HepG2 (cell line): ENCODE data around the gene MRS2. TPM values are rescaled to one million over a fixed set of nuclear protein-coding genes. Genes with fewer than 3 reads are reported as not detected.
A peak's percentile ranks its signal among the peaks of the same experiment; 100 is the strongest.

Source experiments
- ATAC-seq: fragments of 200-7000 bp; cut with Tn5 transposase; 3 replicates; pipeline ENCODE4 v1.9.1; 2020; ENCODE audit warnings: mild to moderate bottlenecking, moderate library complexity
- BruUV-seq: library from RNA; stranded (reverse); fragments of 400-500 nt; replicated peaks from 2 replicates; lab custom pipeline; 2021; lab: Mats Ljungman, UMichigan
- CTCF ChIA-PET: fragments of 300-600 bp; formaldehyde crosslinking; extraction: SDS; loops from one replicate; lab custom pipeline; 2021; ENCODE audit warnings: low total read pairs, inconsistent platforms, low intra/inter-chr PET ratio; lab: Yijun Ruan, JAX
- POLR2A ChIA-PET: fragments of 350-600 bp; sonication (Branson Sonifier 250); formaldehyde crosslinking; loops from one replicate; lab custom pipeline; 2020; ENCODE audit warnings: antibody characterized with exemption, inconsistent platforms; lab: Yijun Ruan, JAX
- DNase-seq: peaks from one replicate; pipeline ENCODE4 v3.0.0-alpha.2; 2015; ENCODE audit warnings: low spot score
- FAIRE-seq: peaks from 3 replicates; lab custom pipeline; 2011; peaks lifted over from hg19 to GRCh38; lab: Jason Lieb, UNC
- H2AFZ ChIP-seq: one replicate; pipeline ENCODE4 v1.6.1; 2011; ENCODE audit warnings: low read length, inconsistent platforms
- H3K27ac ChIP-seq: fragments of 300-600 bp; 3 replicates; pipeline ENCODE4 v1.8.0; 2011; ENCODE audit warnings: mixed run types, mild to moderate bottlenecking, mixed read lengths, low read length, inconsistent platforms; ENCODE audit not compliant: insufficient read depth; ENCODE audit errors: extremely low read length
- H3K27me3 ChIP-seq, 2 experiments: fragments of 200-600 bp in 1 of 2; 2 replicates in 1 of 2; 3 replicates in 1 of 2; pipeline versions ENCODE4 v1.6.0 to v1.8.0; 2011; ENCODE audit warnings: low read length in 2 of 2, mild to moderate bottlenecking in 2 of 2, moderate library complexity in 2 of 2, inconsistent platforms in 1 of 2; ENCODE audit not compliant: insufficient read depth in 2 of 2, control insufficient read depth in 1 of 2
- H3K36me3 ChIP-seq, 2 experiments: fragments of 200-600 bp in 1 of 2; replicated peaks in 1 of 2; 2 replicates in 1 of 2; 3 replicates in 1 of 2; pipeline versions ENCODE4 v1.5.1 to v1.8.0; 2011; ENCODE audit warnings: low read length in 2 of 2, inconsistent platforms in 1 of 2; ENCODE audit not compliant: insufficient read depth in 2 of 2, control insufficient read depth in 1 of 2
- H3K4me1 ChIP-seq: 2 replicates; pipeline ENCODE4 v1.5.1; 2012; ENCODE audit warnings: low read length, inconsistent platforms; ENCODE audit not compliant: insufficient read depth
- H3K4me2 ChIP-seq: 2 replicates; pipeline ENCODE4 v1.6.0; 2011; ENCODE audit warnings: low read depth, low read length, inconsistent platforms
- H3K4me3 ChIP-seq, 3 experiments: fragments of 200-600 bp in 1 of 3; sonication (generic), shearing (Covaris generic) in 1 of 3; replicated peaks in 1 of 3; 2 replicates each; pipeline ENCODE4 v1.5.1; 2011 to 2016; ENCODE audit warnings: low read length in 3 of 3, inconsistent platforms in 2 of 3, low read depth in 2 of 3, mild to moderate bottlenecking in 2 of 3, control low read depth in 1 of 3, mixed read lengths in 1 of 3; ENCODE audit not compliant: insufficient read depth in 1 of 3
- H3K79me2 ChIP-seq: one replicate; pipeline ENCODE4 v1.6.1; 2011; ENCODE audit warnings: low read length, inconsistent platforms; ENCODE audit not compliant: insufficient read depth
- H3K9ac ChIP-seq: 2 replicates; pipeline ENCODE4 v1.6.0; 2011; ENCODE audit warnings: mild to moderate bottlenecking, low read depth, low read length, inconsistent platforms; ENCODE audit not compliant: insufficient read depth
- H3K9me3 ChIP-seq: 2 replicates; pipeline ENCODE4 v1.5.1; 2012; ENCODE audit warnings: mild to moderate bottlenecking, low read length
- H4K20me1 ChIP-seq: 2 replicates; pipeline ENCODE4 v1.6.0; 2011; ENCODE audit warnings: inconsistent platforms, mild to moderate bottlenecking, low read length, moderate library complexity; ENCODE audit not compliant: insufficient read depth
- CEBPB ChIP-seq: IDR thresholded peaks from 2 replicates; pipeline ENCODE4 v1.6.1; 2011; ENCODE audit warnings: low read depth, low read length, improper control_type of control experiment, borderline replicate concordance
- CTCF ChIP-seq: sonication (generic); formaldehyde crosslinking; IDR thresholded peaks from 2 replicates; pipeline ENCODE4 v1.5.0; 2020; ENCODE audit warnings: mild to moderate bottlenecking, missing genetic modification reagents, moderate library complexity
- SMC3 ChIP-seq: IDR thresholded peaks from 2 replicates; pipeline ENCODE4 v1.6.1; 2011; ENCODE audit warnings: low read length, improper control_type of control experiment
- STAG1 ChIP-seq: sonication (generic); formaldehyde crosslinking; IDR thresholded peaks from 2 replicates; pipeline ENCODE4 v1.4.0; 2020; ENCODE audit warnings: missing genetic modification reagents
- ZNF318 ChIP-seq: sonication (generic); formaldehyde crosslinking; IDR thresholded peaks from 2 replicates; pipeline ENCODE4 v1.4.0; 2020; ENCODE audit warnings: mild to moderate bottlenecking, missing genetic modification reagents
- WGBS: methylation state at CpG from one replicate; pipeline ENCODE4 v1.1.6; 2017; ENCODE audit warnings: low lambda C conversion rate; 5-methylcytosine and 5-hydroxymethylcytosine counted together
- in situ Hi-C: cut with HindIII; loops from 2 replicates; pipeline ENCODE4 v1.10.0; 2017; ENCODE audit warnings: low pct_unique_long_range_greater_than_20kb; ENCODE audit not compliant: extremely low pct_ligation_motif_present
- intact Hi-C: fragments of 100-400 bp; cut with micrococcal nuclease; formaldehyde crosslinking; loops from one replicate; pipeline ENCODE4 v1.10.0; 2022; ENCODE audit not compliant: unreplicated experiment
- polyA plus RNA-seq, 8 experiments: library from polyadenylated mRNA; depleted of rRNA in 3 of 8; stranded (reverse) in 7 of 8; unstranded in 1 of 8; fragments of >200 nt; fragmentation: Illumina TruSeq in 4 of 8; extraction: Trizol in 4 of 8; gene quantifications; 2 replicates each; pipeline versions ENCODE4 v1.2.1 to v1.2.3, GENCODE V29; 2011 to 2016; ENCODE audit warnings: low read depth in 4 of 8, missing spikeins in 1 of 8, mixed read lengths in 1 of 8; ENCODE audit not compliant: insufficient read depth in 1 of 8
- total RNA-seq, 5 experiments: library from RNA; depleted of rRNA; stranded (reverse); fragments of >200 nt; fragmentation: Illumina TruSeq; extraction: Trizol; gene quantifications; 2 replicates each; pipeline ENCODE4 v1.2.3, GENCODE V29; 2016; ENCODE audit warnings: low read depth in 1 of 5
- TF ChIP-seq, protein P1 (sequence below): sonication (generic); formaldehyde crosslinking; IDR thresholded peaks from 2 replicates; pipeline ENCODE4 v1.5.0; 2020; ENCODE audit warnings: missing genetic modification reagents

Gene MRS2
- total and polyA plus RNA-seq, 2 of the 13 experiments (the other 11 are each of a cell fraction or from before 2014, with no cell fraction given), result 31.1 to 83.8 TPM

DNA sequence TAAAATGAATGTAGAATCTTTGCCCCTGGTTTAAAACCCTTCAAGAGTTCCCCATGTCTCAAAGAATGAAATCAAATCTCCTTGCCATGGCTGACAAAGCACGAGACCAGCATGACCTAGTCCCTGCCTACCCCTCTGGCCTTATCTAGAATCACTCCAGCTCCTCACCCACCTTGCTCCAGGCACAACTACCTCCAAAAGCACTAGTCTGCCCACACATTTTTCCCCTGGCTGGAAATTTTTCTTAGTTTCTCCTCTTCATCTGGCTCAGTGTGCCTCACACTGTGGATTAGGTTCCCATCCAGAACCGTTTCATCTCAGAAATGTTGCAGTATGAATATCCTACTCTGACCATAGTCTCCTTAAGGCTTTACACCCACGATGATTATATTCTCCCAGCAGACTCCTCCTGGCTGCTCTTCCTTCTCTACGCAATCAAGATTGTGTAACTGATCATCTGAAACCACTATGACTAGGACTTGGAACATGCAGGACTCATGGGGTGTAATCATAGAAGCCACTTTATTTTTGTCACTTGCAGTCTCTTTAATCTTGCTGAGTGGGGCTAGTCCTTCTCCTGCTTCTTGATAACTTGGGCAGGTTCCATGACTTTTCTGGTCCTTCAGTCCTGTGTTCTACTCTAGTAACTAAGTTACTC is 7.8 kb upstream of the MRS2 start:
- Histone ChIP-seq H3K9me3 (peaks cover 12% of the 10 kb centered on the region), H3K4me2 (no peak overlapping the region), H3K27me3 (no peaks in the 10 kb centered on the region), H2AFZ (no peak overlapping the region), H3K79me2 (no peaks in the 10 kb centered on the region), H3K36me3 (no peaks in the 10 kb centered on the region), H3K9ac (no peak overlapping the region), H3K4me3 (no peak overlapping the region), H4K20me1 (no peaks in the 10 kb centered on the region), H3K4me1 (peaks cover 21% of the 10 kb centered on the region), H3K27ac (no peak overlapping the region)
- BruUV-seq, result no TSS peak
- WGBS, result 60% methylated on average over 4 of the region's 4 CpGs
- ChIA-PET POLR2A (no interaction called here), CTCF (no interaction called here)
- intact Hi-C loops, result no loop called here
- in situ Hi-C loops, result loop anchor here (10.0 kb wide), 1 partner anchor 330 kb away; no protein-coding TSS in a partner anchor
- TF ChIP-seq, protein P1, sequence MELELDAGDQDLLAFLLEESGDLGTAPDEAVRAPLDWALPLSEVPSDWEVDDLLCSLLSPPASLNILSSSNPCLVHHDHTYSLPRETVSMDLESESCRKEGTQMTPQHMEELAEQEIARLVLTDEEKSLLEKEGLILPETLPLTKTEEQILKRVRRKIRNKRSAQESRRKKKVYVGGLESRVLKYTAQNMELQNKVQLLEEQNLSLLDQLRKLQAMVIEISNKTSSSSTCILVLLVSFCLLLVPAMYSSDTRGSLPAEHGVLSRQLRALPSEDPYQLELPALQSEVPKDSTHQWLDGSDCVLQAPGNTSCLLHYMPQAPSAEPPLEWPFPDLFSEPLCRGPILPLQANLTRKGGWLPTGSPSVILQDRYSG (CRISPR knock-in tag), result no peak
- TF ChIP-seq CEBPB, result peak; percentile 20; the same call in 1 of the 2 replicates
- DNase-seq (no peak), FAIRE-seq (no peak), ATAC-seq (no peak)

GRCh38 chr6:24396824-24397223 is 5.9 kb upstream of the MRS2 start:
- POLR2A ChIA-PET, result no interaction called here
- no peak overlapping the region for H3K4me3 ChIP-seq
- no peaks in the 10 kb centered on the region for H4K20me1 ChIP-seq
- no peak overlapping the region for H2AFZ ChIP-seq
- in situ Hi-C loops (loop anchor here (10.0 kb wide), 1 partner anchor 332 kb away; no protein-coding TSS in a partner anchor), intact Hi-C loops (no loop called here)
- BruUV-seq, result no TSS peak
- CTCF ChIA-PET, result no interaction called here
- FAIRE-seq (no peak), ATAC-seq (no peak), DNase-seq (no peak)
- no peaks in the 10 kb centered on the region for H3K79me2 ChIP-seq
- H3K4me1 ChIP-seq, result peaks cover 27% of the 10 kb centered on the region
- no peak overlapping the region for H3K27ac ChIP-seq
- H3K27me3 ChIP-seq, result no peaks in the 10 kb centered on the region
- peaks cover 12% of the 10 kb centered on the region for H3K9me3 ChIP-seq
- no peak overlapping the region for H3K4me2 ChIP-seq
- WGBS, result 14% methylated on average over 1 of the region's 1 CpG
- no peak overlapping the region for H3K9ac ChIP-seq
- H3K36me3 ChIP-seq, result no peaks in the 10 kb centered on the region
- TF ChIP-seq ZNF318 (CRISPR knock-in tag) (no peak), CTCF (CRISPR knock-in tag) (peak; percentile 54), STAG1 (CRISPR knock-in tag) (peak; percentile 14; the same call in 1 of the 2 replicates), SMC3 (peak; percentile 1; the same call in 1 of the 2 replicates)
